ENCODE results near the gene EPS8L2. TPM values are rescaled to one million over a fixed set of nuclear protein-coding genes. Genes with fewer than 3 reads are reported as not detected.

EPS8L2 gene
- total and polyA plus RNA-seq, 2 donors (not counting 1 experiment from before 2014, with no cell fraction given) = 13.9 to 22.7 TPM

DNA sequence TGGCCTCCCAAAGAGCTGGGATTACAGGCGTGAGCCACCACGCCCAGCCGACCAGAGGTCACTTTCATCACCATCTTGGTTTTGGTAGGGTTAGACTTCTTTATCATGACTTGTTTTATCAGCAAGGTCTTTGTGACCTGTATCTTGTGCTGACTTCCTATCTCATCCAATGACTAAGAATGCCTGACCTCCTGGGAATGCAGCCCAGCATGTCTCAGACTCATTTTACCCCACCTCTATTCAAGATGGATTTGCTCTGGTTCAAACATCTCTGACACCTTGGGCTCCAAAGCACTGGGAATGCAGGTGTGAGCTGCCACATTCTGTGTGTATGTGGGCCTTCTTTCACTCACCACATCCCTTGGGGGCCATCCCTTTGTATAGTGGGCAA, 36.1 kb downstream of the EPS8L2 start:
- H3K27ac Mint-ChIP-seq = no peak overlapping the region
- 100% methylated on average over 1 of the region's 3 CpGs for WGBS (ENCODE audit: insufficient coverage)
- Histone ChIP-seq H3K4me3 (ENCODE audit: control extremely low read depth in 1 of 5, extremely low read depth in 1 of 5, insufficient read depth in 1 of 5, low read depth in 2 of 5, low read length in 4 of 5) (no peak overlapping the region), H3K4me1 (ENCODE audit: control insufficient read depth in 2 of 2, insufficient read depth in 2 of 2, low read length in 2 of 2) (peaks cover 14 to 15% of the 10 kb centered on the region in 2 donors), H3K4me2 (replicated peaks; ENCODE audit: low read depth, low read length, poor library complexity, severe bottlenecking) (no peak overlapping the region), H3K27ac (ENCODE audit: low read length in 2 of 2) (no peak overlapping the region), H3K9ac (ENCODE audit: low read length) (no peak overlapping the region), H4K20me1 (ENCODE audit: control insufficient read depth, insufficient read depth, low read length, poor library complexity, severe bottlenecking) (no peaks in the 10 kb centered on the region), H3K27me3 (replicated peaks in 1 of 4; ENCODE audit: control extremely low read depth in 1 of 4, control insufficient read depth in 3 of 4, insufficient read depth in 4 of 4, low read length in 3 of 4) (peaks cover 0 to 7% (median 0%) of the 10 kb centered on the region in 4 experiments), H3K36me3 (replicated peaks in 1 of 2; ENCODE audit: control extremely low read depth in 1 of 2, control insufficient read depth in 1 of 2, extremely low read depth in 1 of 2, insufficient read depth in 2 of 2, low read length in 1 of 2) (no peaks in the 10 kb centered on the region), H2AFZ (ENCODE audit: insufficient read depth, low read depth, low read length, poor library complexity, severe bottlenecking) (no peak overlapping the region), H3K9me3 (ENCODE audit: control extremely low read depth in 1 of 3, control insufficient read depth in 2 of 3, insufficient read depth in 1 of 3, low read length in 2 of 3) (no peaks in the 10 kb centered on the region), H3K79me2 (ENCODE audit: control insufficient read depth, insufficient read depth, low read length) (no peaks in the 10 kb centered on the region)
- H3K9me3 Mint-ChIP-seq (ENCODE audit: insufficient read depth) = no peaks in the 10 kb centered on the region
- ChIA-PET CTCF (interaction anchor here (2.9 kb wide), 1 partner anchor 16 kb away, joined by 6 read pairs; no protein-coding TSS in a partner anchor), POLR2A (no interaction called here)
- H3K4me1 Mint-ChIP-seq = peaks cover 13% of the 10 kb centered on the region
- DNase-seq = no peak
- H3K27me3 Mint-ChIP-seq = peaks cover 16% of the 10 kb centered on the region
- intact Hi-C loops (cut with micrococcal nuclease) = no loop called here
- TF ChIP-seq, protein P1, sequence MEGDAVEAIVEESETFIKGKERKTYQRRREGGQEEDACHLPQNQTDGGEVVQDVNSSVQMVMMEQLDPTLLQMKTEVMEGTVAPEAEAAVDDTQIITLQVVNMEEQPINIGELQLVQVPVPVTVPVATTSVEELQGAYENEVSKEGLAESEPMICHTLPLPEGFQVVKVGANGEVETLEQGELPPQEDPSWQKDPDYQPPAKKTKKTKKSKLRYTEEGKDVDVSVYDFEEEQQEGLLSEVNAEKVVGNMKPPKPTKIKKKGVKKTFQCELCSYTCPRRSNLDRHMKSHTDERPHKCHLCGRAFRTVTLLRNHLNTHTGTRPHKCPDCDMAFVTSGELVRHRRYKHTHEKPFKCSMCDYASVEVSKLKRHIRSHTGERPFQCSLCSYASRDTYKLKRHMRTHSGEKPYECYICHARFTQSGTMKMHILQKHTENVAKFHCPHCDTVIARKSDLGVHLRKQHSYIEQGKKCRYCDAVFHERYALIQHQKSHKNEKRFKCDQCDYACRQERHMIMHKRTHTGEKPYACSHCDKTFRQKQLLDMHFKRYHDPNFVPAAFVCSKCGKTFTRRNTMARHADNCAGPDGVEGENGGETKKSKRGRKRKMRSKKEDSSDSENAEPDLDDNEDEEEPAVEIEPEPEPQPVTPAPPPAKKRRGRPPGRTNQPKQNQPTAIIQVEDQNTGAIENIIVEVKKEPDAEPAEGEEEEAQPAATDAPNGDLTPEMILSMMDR (IDR thresholded peaks at IDR 0.05) = no peak
- no peak for TF ChIP-seq EZH2 (IDR thresholded peaks at IDR 0.05; ENCODE audit: borderline replicate concordance, insufficient read depth, low read depth, low read length, poor library complexity, severe bottlenecking)
- H3K4me3 Mint-ChIP-seq = no peak overlapping the region
- no peak for ATAC-seq (ENCODE audit: low read depth)

DNA sequence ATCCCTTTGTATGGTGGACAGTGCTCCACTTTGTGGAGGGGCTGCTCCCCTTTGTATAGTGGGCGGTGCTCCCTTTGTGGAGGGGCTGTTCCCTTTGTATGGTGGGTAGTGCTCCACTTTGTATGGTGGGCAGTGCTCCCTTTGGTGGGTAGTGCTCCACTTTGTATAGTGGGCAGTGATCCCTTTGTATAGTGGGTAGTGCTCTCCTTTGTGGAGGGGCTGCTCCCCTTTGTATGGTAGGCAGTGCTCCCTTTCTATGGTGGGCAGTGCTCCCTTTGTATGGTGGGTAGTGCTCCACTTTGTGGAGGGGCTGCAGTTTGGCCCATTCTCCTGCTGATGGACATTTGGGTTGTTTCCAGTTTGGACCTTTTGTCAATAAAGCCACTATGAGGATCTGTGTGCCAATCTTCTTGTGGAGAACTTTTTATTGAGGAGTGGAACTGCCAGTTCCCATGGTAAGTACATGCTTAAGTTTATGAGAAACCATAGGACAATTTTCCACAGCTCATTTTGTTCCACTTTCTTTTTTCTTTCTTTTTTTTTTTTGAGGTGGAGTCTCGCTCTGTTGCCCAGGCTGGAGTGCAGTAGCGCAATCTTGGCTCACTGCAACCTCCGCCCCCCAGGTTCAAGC, 36.7 kb downstream of the EPS8L2 start:
- Mint-ChIP-seq H3K27me3 (peaks cover 10% of the 10 kb centered on the region), H3K9me3 (ENCODE audit: insufficient read depth) (no peaks in the 10 kb centered on the region), H3K4me3 (no peak overlapping the region), H3K4me1 (peaks cover 8% of the 10 kb centered on the region), H3K27ac (no peak overlapping the region)
- ATAC-seq (ENCODE audit: low read depth) (no peak), DNase-seq (no peak)
- Histone ChIP-seq H3K4me1 (ENCODE audit: control insufficient read depth in 2 of 2, insufficient read depth in 2 of 2, low read length in 2 of 2) (peaks cover 8 to 10% of the 10 kb centered on the region in 2 donors), H4K20me1 (ENCODE audit: control insufficient read depth, insufficient read depth, low read length, poor library complexity, severe bottlenecking) (peaks cover 3% of the 10 kb centered on the region), H3K4me2 (replicated peaks; ENCODE audit: low read depth, low read length, poor library complexity, severe bottlenecking) (no peak overlapping the region), H3K4me3 (ENCODE audit: control extremely low read depth in 1 of 5, extremely low read depth in 1 of 5, insufficient read depth in 1 of 5, low read depth in 2 of 5, low read length in 4 of 5) (no peak overlapping the region), H2AFZ (ENCODE audit: insufficient read depth, low read depth, low read length, poor library complexity, severe bottlenecking) (no peak overlapping the region), H3K36me3 (replicated peaks in 1 of 2; ENCODE audit: control extremely low read depth in 1 of 2, control insufficient read depth in 1 of 2, extremely low read depth in 1 of 2, insufficient read depth in 2 of 2, low read length in 1 of 2) (no peaks in the 10 kb centered on the region), H3K27ac (ENCODE audit: low read length in 2 of 2) (no peak overlapping the region), H3K27me3 (replicated peaks in 1 of 4; ENCODE audit: control extremely low read depth in 1 of 4, control insufficient read depth in 3 of 4, insufficient read depth in 4 of 4, low read length in 3 of 4) (peaks cover 0 to 2% (median 0%) of the 10 kb centered on the region in 4 experiments), H3K79me2 (ENCODE audit: control insufficient read depth, insufficient read depth, low read length) (peaks cover 4% of the 10 kb centered on the region), H3K9ac (ENCODE audit: low read length) (no peak overlapping the region), H3K9me3 (ENCODE audit: control extremely low read depth in 1 of 3, control insufficient read depth in 2 of 3, insufficient read depth in 1 of 3, low read length in 2 of 3) (no peaks in the 10 kb centered on the region)
- TF ChIP-seq, protein P1 (IDR thresholded peaks at IDR 0.05) = no peak
- no peak for TF ChIP-seq EZH2 (IDR thresholded peaks at IDR 0.05; ENCODE audit: borderline replicate concordance, insufficient read depth, low read depth, low read length, poor library complexity, severe bottlenecking)
- 100% methylated on average over 1 of the region's 4 CpGs for WGBS (ENCODE audit: insufficient coverage)
- ChIA-PET CTCF (interaction anchor here (1.4 to 2.9 kb wide), 2 partner anchors 9 to 17 kb away, joined by 3 to 6 read pairs; no protein-coding TSS in a partner anchor), POLR2A (interaction anchor here (0.6 to 0.8 kb wide), 2 partner anchors 21 to 49 kb away, joined by 3 to 5 read pairs; no protein-coding TSS in a partner anchor)
- intact Hi-C loops (cut with micrococcal nuclease) = no loop called here
